Astrocyte (in vitro differentiated cells and primary cell): ENCODE results near the gene SLC26A6. TPM values are rescaled to one million over a fixed set of nuclear protein-coding genes. Genes with fewer than 3 reads are reported as not detected.

Experiments used
- DNase-seq: peaks from one replicate; pipeline ENCODE4 v3.0.0-alpha.2; 2010; ENCODE audit warnings: low read depth
- FAIRE-seq: peaks from 2 replicates; lab custom pipeline; 2011; peaks lifted over from hg19 to GRCh38; lab: Jason Lieb, UNC
- H2AFZ ChIP-seq: 2 replicates; pipeline ENCODE4 v1.6.0; 2012; ENCODE audit warnings: low read depth, low read length, inconsistent platforms
- H3K27ac ChIP-seq: 2 replicates; pipeline ENCODE4 v1.5.1; 2011; ENCODE audit warnings: low read depth, low read length, inconsistent platforms
- H3K27me3 ChIP-seq: 2 replicates; pipeline ENCODE4 v1.6.0; 2011; ENCODE audit warnings: low read length, inconsistent platforms; ENCODE audit not compliant: insufficient read depth
- H3K36me3 ChIP-seq: 2 replicates; pipeline ENCODE4 v1.5.1; 2011; ENCODE audit warnings: low read length, inconsistent platforms; ENCODE audit not compliant: insufficient read depth
- H3K4me1 ChIP-seq: 2 replicates; pipeline ENCODE4 v1.5.1; 2011; ENCODE audit warnings: low read length, inconsistent platforms; ENCODE audit not compliant: insufficient read depth
- H3K4me2 ChIP-seq: 2 replicates; pipeline ENCODE4 v1.6.0; 2012; ENCODE audit warnings: low read length, inconsistent platforms
- H3K4me3 ChIP-seq: 2 replicates; pipeline ENCODE4 v1.5.1; 2011; ENCODE audit warnings: low read depth, mild to moderate bottlenecking, low read length, inconsistent platforms; ENCODE audit not compliant: insufficient read depth
- H3K79me2 ChIP-seq: 2 replicates; pipeline ENCODE4 v1.6.0; 2012; ENCODE audit warnings: mild to moderate bottlenecking, low read length, inconsistent platforms; ENCODE audit not compliant: insufficient read depth
- H3K9ac ChIP-seq: 2 replicates; pipeline ENCODE4 v1.6.0; 2012; ENCODE audit warnings: mild to moderate bottlenecking, low read length, inconsistent platforms
- H3K9me3 ChIP-seq: 2 replicates; pipeline ENCODE4 v1.5.1; 2012; ENCODE audit warnings: low read depth, mild to moderate bottlenecking, low read length, inconsistent platforms; ENCODE audit not compliant: insufficient read depth
- H4K20me1 ChIP-seq: 2 replicates; pipeline ENCODE4 v1.6.0; 2012; ENCODE audit warnings: low read length, inconsistent platforms; ENCODE audit not compliant: insufficient read depth
- H3K27ac Mint-ChIP-seq: one replicate; pipeline ENCODE4 v1.8.0; 2021; ENCODE audit warnings: mild to moderate bottlenecking, mixed read lengths; ENCODE audit not compliant: unreplicated experiment
- H3K27me3 Mint-ChIP-seq: one replicate; pipeline ENCODE4 v1.8.0; 2021; ENCODE audit warnings: low read depth, mixed read lengths; ENCODE audit not compliant: unreplicated experiment
- H3K36me3 Mint-ChIP-seq: one replicate; pipeline ENCODE4 v1.8.0; 2021; ENCODE audit warnings: low read depth, mixed read lengths; ENCODE audit not compliant: unreplicated experiment
- H3K4me1 Mint-ChIP-seq: one replicate; pipeline ENCODE4 v1.8.0; 2021; ENCODE audit warnings: low read depth, mixed read lengths; ENCODE audit not compliant: unreplicated experiment
- H3K4me3 Mint-ChIP-seq: one replicate; pipeline ENCODE4 v1.8.0; 2021; ENCODE audit warnings: mild to moderate bottlenecking, moderate library complexity, mixed read lengths; ENCODE audit not compliant: unreplicated experiment
- H3K9me3 Mint-ChIP-seq: one replicate; pipeline ENCODE4 v1.8.0; 2021; ENCODE audit warnings: mild to moderate bottlenecking, mixed read lengths; ENCODE audit not compliant: unreplicated experiment
- EZH2 ChIP-seq: IDR thresholded peaks from 2 replicates; pipeline ENCODE4 v1.6.1; 2012; ENCODE audit warnings: mild to moderate bottlenecking, low read length, inconsistent platforms; ENCODE audit not compliant: insufficient read depth
- total RNA-seq: library from RNA; stranded (reverse); gene quantifications from 2 replicates; pipeline ENCODE4 v1.2.1, GENCODE V29; 2021
- TF ChIP-seq, protein P1 (sequence below): IDR thresholded peaks from 2 replicates; pipeline ENCODE4 v1.5.1; 2011; ENCODE audit warnings: low read depth, mild to moderate bottlenecking, inconsistent platforms, low read length, moderate library complexity; ENCODE audit not compliant: insufficient read depth

The SLC26A6 gene
- total RNA-seq, 1 donor from 2014 or later, result 32.0 TPM

DNA sequence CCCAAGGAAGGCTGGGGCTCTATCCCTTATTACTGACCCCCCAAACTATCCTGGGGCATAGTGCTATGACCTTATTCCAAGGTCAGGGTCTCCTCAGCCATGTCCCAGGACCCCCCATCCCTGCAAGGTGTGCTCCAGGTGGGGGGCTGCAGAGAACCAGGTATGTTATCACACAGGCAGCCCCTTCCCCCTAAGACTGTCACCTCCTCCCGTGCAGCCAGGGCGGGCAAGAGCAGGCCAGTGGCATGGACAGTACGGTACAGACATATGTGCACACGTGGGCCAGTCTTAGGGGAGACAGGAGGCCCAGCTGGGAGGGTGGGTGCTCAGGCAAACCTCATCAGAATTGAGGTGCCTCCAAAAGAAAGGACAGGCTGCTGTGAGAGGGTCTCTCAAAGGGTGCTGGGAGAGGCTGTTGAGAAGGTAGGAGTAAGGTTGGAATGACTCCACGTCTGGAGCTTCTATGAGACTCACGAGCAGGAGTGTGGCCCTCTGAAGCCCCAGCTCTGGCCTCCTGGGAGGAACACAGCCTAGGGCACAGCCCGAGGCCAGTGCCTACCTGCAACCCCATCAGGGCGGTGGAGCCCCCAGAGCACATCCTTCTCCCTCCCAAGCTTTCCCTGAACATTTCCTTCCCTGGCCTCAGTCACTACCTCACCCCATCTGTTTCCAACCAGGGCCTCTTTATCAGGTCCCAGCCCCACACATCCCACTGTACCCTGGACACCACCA is 38.4 kb downstream of the SLC26A6 start:
- no peak overlapping the region for H3K4me2 ChIP-seq
- Mint-ChIP-seq H3K4me1 (peaks cover 48% of the 10 kb centered on the region), H3K27ac (peak overlapping the region; percentile 89), H3K27me3 (no peaks in the 10 kb centered on the region), H3K4me3 (peak overlapping the region; percentile 30), H3K36me3 (peaks cover 20% of the 10 kb centered on the region), H3K9me3 (peaks cover 2% of the 10 kb centered on the region)
- DNase-seq (no peak), FAIRE-seq (no peak)
- peaks cover 14% of the 10 kb centered on the region for H4K20me1 ChIP-seq
- no peaks in the 10 kb centered on the region for H3K27me3 ChIP-seq
- H3K36me3 ChIP-seq, result peaks cover 22% of the 10 kb centered on the region
- H3K27ac ChIP-seq, result peak overlapping the region; percentile 92
- no peaks in the 10 kb centered on the region for H3K9me3 ChIP-seq
- H3K4me1 ChIP-seq, result peaks cover 75% of the 10 kb centered on the region
- no peak overlapping the region for H3K4me3 ChIP-seq
- TF ChIP-seq, protein P1, sequence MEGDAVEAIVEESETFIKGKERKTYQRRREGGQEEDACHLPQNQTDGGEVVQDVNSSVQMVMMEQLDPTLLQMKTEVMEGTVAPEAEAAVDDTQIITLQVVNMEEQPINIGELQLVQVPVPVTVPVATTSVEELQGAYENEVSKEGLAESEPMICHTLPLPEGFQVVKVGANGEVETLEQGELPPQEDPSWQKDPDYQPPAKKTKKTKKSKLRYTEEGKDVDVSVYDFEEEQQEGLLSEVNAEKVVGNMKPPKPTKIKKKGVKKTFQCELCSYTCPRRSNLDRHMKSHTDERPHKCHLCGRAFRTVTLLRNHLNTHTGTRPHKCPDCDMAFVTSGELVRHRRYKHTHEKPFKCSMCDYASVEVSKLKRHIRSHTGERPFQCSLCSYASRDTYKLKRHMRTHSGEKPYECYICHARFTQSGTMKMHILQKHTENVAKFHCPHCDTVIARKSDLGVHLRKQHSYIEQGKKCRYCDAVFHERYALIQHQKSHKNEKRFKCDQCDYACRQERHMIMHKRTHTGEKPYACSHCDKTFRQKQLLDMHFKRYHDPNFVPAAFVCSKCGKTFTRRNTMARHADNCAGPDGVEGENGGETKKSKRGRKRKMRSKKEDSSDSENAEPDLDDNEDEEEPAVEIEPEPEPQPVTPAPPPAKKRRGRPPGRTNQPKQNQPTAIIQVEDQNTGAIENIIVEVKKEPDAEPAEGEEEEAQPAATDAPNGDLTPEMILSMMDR, result no peak
- no peak for TF ChIP-seq EZH2
- H3K9ac ChIP-seq, result peak overlapping the region; percentile 86
- peaks cover 38% of the 10 kb centered on the region for H3K79me2 ChIP-seq
- H2AFZ ChIP-seq, result no peak overlapping the region

DNA sequence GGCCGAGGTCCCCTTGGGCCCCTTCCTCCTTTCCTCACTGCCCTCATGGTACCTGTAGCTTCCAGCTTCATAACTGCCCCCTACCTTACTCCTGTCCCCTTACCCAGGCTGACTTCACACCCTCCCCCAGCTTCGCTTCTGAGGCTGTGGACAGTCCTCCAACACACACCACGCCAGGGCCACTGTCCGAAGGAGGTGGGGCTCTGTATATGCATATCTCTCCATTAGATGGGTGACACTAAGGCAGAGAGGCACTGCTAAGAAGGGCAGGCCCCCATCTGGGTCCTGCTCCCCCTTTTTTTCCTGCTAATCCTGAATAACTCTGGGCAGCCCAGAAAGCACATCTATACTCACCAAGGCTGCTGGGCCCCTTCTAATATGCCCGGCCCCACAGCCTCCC is 39.1 kb downstream of the SLC26A6 start:
- Histone ChIP-seq H3K9me3 (no peaks in the 10 kb centered on the region), H3K27me3 (no peaks in the 10 kb centered on the region), H3K79me2 (peaks cover 42% of the 10 kb centered on the region), H4K20me1 (peaks cover 19% of the 10 kb centered on the region), H3K9ac (peak overlapping the region; percentile 86), H3K36me3 (peaks cover 16% of the 10 kb centered on the region), H2AFZ (no peak overlapping the region), H3K4me2 (peak overlapping the region; percentile 89), H3K4me3 (no peak overlapping the region), H3K4me1 (peaks cover 75% of the 10 kb centered on the region), H3K27ac (peak overlapping the region; percentile 92)
- Mint-ChIP-seq H3K27me3 (no peaks in the 10 kb centered on the region), H3K9me3 (peaks cover 2% of the 10 kb centered on the region), H3K4me1 (peaks cover 48% of the 10 kb centered on the region), H3K27ac (peak overlapping the region; percentile 89), H3K4me3 (peak overlapping the region; percentile 9), H3K36me3 (peaks cover 22% of the 10 kb centered on the region)
- no peak for FAIRE-seq
- no peak for DNase-seq
- no peak for TF ChIP-seq EZH2
- TF ChIP-seq, protein P1, result no peak

DNA sequence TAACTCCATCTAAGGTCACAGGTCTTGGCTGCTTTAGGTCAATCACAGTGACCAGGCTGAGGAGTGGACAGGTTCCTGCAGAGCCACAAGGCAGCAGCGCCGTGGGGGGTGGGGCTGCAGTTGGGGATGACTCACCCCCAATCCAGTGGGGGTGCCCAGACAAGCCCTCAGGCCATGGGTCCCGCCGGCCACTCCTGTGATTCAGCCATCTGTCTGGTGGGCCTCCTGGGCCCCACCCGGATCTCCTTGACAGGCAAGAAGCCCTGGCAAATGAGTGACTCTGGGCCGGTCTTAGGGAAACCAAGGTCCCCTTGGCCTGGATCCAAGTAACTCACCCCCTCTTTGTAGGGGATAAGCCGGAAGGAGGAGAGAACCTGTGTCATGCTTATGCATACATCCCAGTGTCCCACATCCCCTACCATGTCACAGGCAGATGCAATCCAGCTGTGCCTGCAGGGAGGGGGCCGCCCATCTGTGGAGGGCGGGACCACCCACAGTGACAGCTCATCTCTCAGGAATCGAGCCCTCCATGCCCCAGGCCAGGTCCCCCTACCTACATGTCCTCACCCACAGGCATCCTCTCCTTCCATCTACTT is 39.6 kb downstream of the SLC26A6 start:
- H3K9me3 ChIP-seq, result no peaks in the 10 kb centered on the region
- peaks cover 2% of the 10 kb centered on the region for H3K27me3 Mint-ChIP-seq
- peaks cover 25% of the 10 kb centered on the region for H4K20me1 ChIP-seq
- no peak for TF ChIP-seq EZH2
- TF ChIP-seq, protein P1, result no peak
- H3K4me1 Mint-ChIP-seq, result peaks cover 44% of the 10 kb centered on the region
- no peaks in the 10 kb centered on the region for H3K27me3 ChIP-seq
- H3K27ac ChIP-seq, result peak overlapping the region; percentile 92
- H3K79me2 ChIP-seq, result peaks cover 46% of the 10 kb centered on the region
- H3K36me3 ChIP-seq, result peaks cover 13% of the 10 kb centered on the region
- no peak overlapping the region for H2AFZ ChIP-seq
- peak overlapping the region; percentile 58 for H3K4me3 ChIP-seq
- peaks cover 75% of the 10 kb centered on the region for H3K4me1 ChIP-seq
- peak overlapping the region; percentile 86 for H3K9ac ChIP-seq
- peaks cover 27% of the 10 kb centered on the region for H3K36me3 Mint-ChIP-seq
- H3K27ac Mint-ChIP-seq, result peak overlapping the region; percentile 89
- peaks cover 2% of the 10 kb centered on the region for H3K9me3 Mint-ChIP-seq
- FAIRE-seq (peak; percentile 63), DNase-seq (peak; percentile 77)
- peak overlapping the region; percentile 89 for H3K4me2 ChIP-seq
- H3K4me3 Mint-ChIP-seq, result no peak overlapping the region
